HepG2 (cell line): ENCODE results near the gene TXN2. TPM values are rescaled to one million over a fixed set of nuclear protein-coding genes. Genes with fewer than 3 reads are reported as not detected.

Experiments used
- CC2D1A ChIP-seq: sonication (generic); formaldehyde crosslinking; IDR thresholded peaks from 2 replicates; pipeline ENCODE4 v1.8.1; 2023; ENCODE audit warnings: mild to moderate bottlenecking, missing genetic modification reagents
- CHD4 ChIP-seq: fragments of 200-600 bp; sonication (generic); IDR thresholded peaks from 2 replicates; pipeline ENCODE4 v1.7.0; 2017; ENCODE audit warnings: mild to moderate bottlenecking, low read length, borderline replicate concordance
- HDAC6 ChIP-seq: fragments of 200-600 bp; sonication (generic); IDR thresholded peaks from 2 replicates; pipeline ENCODE4 v1.7.0; 2017; ENCODE audit warnings: mild to moderate bottlenecking, antibody characterized with exemption, low read length, low read depth
- HNRNPL ChIP-seq: fragments of 200-400 bp; formaldehyde crosslinking; IDR thresholded peaks from 2 replicates; pipeline ENCODE4 v1.6.1; 2017; ENCODE audit warnings: mild to moderate bottlenecking, low read depth, low read length
- MAFK ChIP-seq, 2 experiments: IDR thresholded peaks in 1 of 2; conservative IDR thresholded peaks in 1 of 2; 2 replicates each; pipeline ENCODE4 v1.6.1; 2011; ENCODE audit warnings: improper control_type of control experiment in 2 of 2, low read length in 2 of 2
- MYC ChIP-seq: sonication (generic); formaldehyde crosslinking; IDR thresholded peaks from 2 replicates; pipeline ENCODE4 v1.9.0; 2021; ENCODE audit warnings: missing genetic modification reagents, borderline replicate concordance
- PAWR ChIP-seq: sonication (generic); formaldehyde crosslinking; IDR thresholded peaks from 2 replicates; pipeline ENCODE4 v1.4.0; 2020; ENCODE audit warnings: missing genetic modification reagents, mild to moderate bottlenecking, borderline replicate concordance
- RCOR2 ChIP-seq: IDR thresholded peaks from 2 replicates; pipeline ENCODE4 v1.6.1; 2016; ENCODE audit warnings: missing biosample characterization, missing genetic modification reagents
- SUZ12 ChIP-seq: fragments of 150-350 bp; IDR thresholded peaks from 2 replicates; pipeline ENCODE4 v1.6.1; 2014; ENCODE audit warnings: low read depth, low read length
- ZBTB38 ChIP-seq: sonication (generic); formaldehyde crosslinking; IDR thresholded peaks from 2 replicates; pipeline ENCODE4 v1.5.1; 2020; ENCODE audit warnings: mild to moderate bottlenecking, missing genetic modification reagents
- ZMYM2 ChIP-seq: sonication (generic); formaldehyde crosslinking; IDR thresholded peaks from 2 replicates; pipeline ENCODE4 v1.8.0; 2022; ENCODE audit warnings: mild to moderate bottlenecking, missing genetic modification reagents
- ZNF17 ChIP-seq: sonication (generic); formaldehyde crosslinking; IDR thresholded peaks from 2 replicates; pipeline ENCODE4 v1.5.0; 2020; ENCODE audit warnings: mild to moderate bottlenecking, missing genetic modification reagents
- ZNF224 ChIP-seq: sonication (generic); formaldehyde crosslinking; IDR thresholded peaks from 2 replicates; pipeline ENCODE4 v1.5.0; 2020; ENCODE audit warnings: mild to moderate bottlenecking, missing genetic modification reagents
- ZNF326 ChIP-seq: sonication (generic); formaldehyde crosslinking; IDR thresholded peaks from 2 replicates; pipeline ENCODE4 v1.4.0; 2020; ENCODE audit warnings: missing genetic modification reagents, borderline replicate concordance
- ZNF337 ChIP-seq: sonication (generic); formaldehyde crosslinking; IDR thresholded peaks from 2 replicates; pipeline ENCODE4 v1.5.1; 2020; ENCODE audit warnings: missing genetic modification reagents, low read depth, mild to moderate bottlenecking, borderline replicate concordance
- ZNF563 ChIP-seq: sonication (generic); formaldehyde crosslinking; IDR thresholded peaks from 2 replicates; pipeline ENCODE4 v1.8.0; 2022; ENCODE audit warnings: mild to moderate bottlenecking, moderate library complexity, missing genetic modification reagents
- ZNF792 ChIP-seq: IDR thresholded peaks from 2 replicates; pipeline ENCODE4 v1.6.1; 2016
- polyA plus RNA-seq, 8 experiments: library from polyadenylated mRNA; depleted of rRNA in 3 of 8; stranded (reverse) in 7 of 8; unstranded in 1 of 8; fragments of >200 nt; fragmentation: Illumina TruSeq in 4 of 8; extraction: Trizol in 4 of 8; gene quantifications; 2 replicates each; pipeline versions ENCODE4 v1.2.1 to v1.2.3, GENCODE V29; 2011 to 2016; ENCODE audit warnings: low read depth in 4 of 8, missing spikeins in 1 of 8, mixed read lengths in 1 of 8; ENCODE audit not compliant: insufficient read depth in 1 of 8
- total RNA-seq, 5 experiments: library from RNA; depleted of rRNA; stranded (reverse); fragments of >200 nt; fragmentation: Illumina TruSeq; extraction: Trizol; gene quantifications; 2 replicates each; pipeline ENCODE4 v1.2.3, GENCODE V29; 2016; ENCODE audit warnings: low read depth in 1 of 5
- TF ChIP-seq, protein P1 (sequence below): sonication (generic); formaldehyde crosslinking; IDR thresholded peaks from 2 replicates; pipeline ENCODE4 v1.4.0; 2020; ENCODE audit warnings: low read depth, mild to moderate bottlenecking, missing genetic modification reagents
- TF ChIP-seq, protein P2 (sequence below): IDR thresholded peaks from 2 replicates; pipeline ENCODE4 v1.6.1; 2016; ENCODE audit warnings: control low read depth
- TF ChIP-seq, protein P3 (sequence below): sonication (generic); formaldehyde crosslinking; IDR thresholded peaks from 2 replicates; pipeline ENCODE4 v1.4.0; 2020; ENCODE audit warnings: low read depth, missing genetic modification reagents
- TF ChIP-seq, protein P4 (sequence below): sonication (generic); formaldehyde crosslinking; IDR thresholded peaks from 2 replicates; pipeline ENCODE4 v1.8.0; 2022; ENCODE audit warnings: missing genetic modification reagents, low read depth, mild to moderate bottlenecking, borderline replicate concordance

Gene TXN2
- total and polyA plus RNA-seq, 2 of the 13 experiments (the other 11 are each of a cell fraction or from before 2014, with no cell fraction given): 41.4 to 109 TPM

DNA sequence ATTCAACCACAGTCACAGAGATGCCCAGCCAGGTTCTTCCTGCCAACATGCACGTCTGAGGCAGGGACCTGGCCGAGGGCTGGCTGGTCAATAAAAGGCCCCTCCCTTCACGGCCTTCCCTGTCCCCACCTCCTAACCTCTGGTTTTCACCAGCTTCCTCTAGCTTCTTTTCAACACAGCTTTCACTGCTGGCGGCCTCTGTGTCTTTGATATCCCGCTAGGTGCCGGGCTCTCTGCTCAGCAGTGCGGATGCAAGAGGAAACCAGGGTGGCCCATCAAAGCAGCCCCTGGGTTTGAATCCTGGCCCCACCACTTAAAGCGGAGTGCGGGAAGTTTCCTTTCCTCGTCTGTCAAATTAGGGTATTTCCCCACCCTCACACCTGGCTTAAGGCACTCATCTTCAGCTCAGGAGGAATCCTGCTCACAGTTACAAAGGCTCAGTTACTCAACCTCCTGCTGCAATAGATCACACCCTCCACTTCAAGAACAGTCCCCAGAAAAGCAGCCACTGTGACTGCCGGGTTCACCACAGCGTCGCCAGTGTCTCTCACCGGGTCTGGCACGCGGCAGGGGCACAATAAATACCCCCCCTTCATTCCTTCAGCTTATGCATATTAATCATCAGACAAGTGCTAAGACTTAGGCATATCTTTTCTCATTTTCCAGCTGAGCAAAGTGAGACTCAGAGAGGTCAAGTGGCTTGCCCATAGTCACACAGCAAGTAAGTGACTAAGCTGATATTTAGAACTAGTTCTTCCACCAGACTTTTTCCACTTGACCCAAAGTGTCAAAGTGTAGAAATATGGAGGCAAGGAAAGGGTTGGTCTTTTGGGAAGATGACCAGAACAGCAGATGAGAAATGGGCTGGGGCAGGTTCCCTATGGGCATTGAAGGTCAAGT, 45.7 kb downstream of the TXN2 start (continued):
- peak; percentile 84 for TF ChIP-seq HNRNPL
- TF ChIP-seq, protein P1, sequence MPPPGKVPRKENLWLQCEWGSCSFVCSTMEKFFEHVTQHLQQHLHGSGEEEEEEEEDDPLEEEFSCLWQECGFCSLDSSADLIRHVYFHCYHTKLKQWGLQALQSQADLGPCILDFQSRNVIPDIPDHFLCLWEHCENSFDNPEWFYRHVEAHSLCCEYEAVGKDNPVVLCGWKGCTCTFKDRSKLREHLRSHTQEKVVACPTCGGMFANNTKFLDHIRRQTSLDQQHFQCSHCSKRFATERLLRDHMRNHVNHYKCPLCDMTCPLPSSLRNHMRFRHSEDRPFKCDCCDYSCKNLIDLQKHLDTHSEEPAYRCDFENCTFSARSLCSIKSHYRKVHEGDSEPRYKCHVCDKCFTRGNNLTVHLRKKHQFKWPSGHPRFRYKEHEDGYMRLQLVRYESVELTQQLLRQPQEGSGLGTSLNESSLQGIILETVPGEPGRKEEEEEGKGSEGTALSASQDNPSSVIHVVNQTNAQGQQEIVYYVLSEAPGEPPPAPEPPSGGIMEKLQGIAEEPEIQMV (CRISPR knock-in tag): 0 out of 2 replicates have a peak, but pooled peaks have one; percentile 38
- TF ChIP-seq CHD4: no peak; the same call in 1 of the 2 replicates
- TF ChIP-seq MAFK (conservative IDR thresholded peaks at IDR 0.05 in 1 of 2, IDR thresholded peaks at IDR 0.05 in 1 of 2; ENCODE audit: low read length in 2 of 2): no peak
- no peak for TF ChIP-seq SUZ12
- TF ChIP-seq, protein P2, sequence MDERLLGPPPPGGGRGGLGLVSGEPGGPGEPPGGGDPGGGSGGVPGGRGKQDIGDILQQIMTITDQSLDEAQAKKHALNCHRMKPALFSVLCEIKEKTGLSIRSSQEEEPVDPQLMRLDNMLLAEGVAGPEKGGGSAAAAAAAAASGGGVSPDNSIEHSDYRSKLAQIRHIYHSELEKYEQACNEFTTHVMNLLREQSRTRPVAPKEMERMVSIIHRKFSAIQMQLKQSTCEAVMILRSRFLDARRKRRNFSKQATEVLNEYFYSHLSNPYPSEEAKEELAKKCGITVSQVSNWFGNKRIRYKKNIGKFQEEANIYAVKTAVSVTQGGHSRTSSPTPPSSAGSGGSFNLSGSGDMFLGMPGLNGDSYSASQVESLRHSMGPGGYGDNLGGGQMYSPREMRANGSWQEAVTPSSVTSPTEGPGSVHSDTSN (CRISPR knock-in tag): no peak
- TF ChIP-seq ZNF337: no peak
- 0 out of 2 replicates have a peak, but pooled peaks have one; percentile 20 for TF ChIP-seq MYC
- TF ChIP-seq CC2D1A (CRISPR knock-in tag): no peak
- TF ChIP-seq, protein P3, sequence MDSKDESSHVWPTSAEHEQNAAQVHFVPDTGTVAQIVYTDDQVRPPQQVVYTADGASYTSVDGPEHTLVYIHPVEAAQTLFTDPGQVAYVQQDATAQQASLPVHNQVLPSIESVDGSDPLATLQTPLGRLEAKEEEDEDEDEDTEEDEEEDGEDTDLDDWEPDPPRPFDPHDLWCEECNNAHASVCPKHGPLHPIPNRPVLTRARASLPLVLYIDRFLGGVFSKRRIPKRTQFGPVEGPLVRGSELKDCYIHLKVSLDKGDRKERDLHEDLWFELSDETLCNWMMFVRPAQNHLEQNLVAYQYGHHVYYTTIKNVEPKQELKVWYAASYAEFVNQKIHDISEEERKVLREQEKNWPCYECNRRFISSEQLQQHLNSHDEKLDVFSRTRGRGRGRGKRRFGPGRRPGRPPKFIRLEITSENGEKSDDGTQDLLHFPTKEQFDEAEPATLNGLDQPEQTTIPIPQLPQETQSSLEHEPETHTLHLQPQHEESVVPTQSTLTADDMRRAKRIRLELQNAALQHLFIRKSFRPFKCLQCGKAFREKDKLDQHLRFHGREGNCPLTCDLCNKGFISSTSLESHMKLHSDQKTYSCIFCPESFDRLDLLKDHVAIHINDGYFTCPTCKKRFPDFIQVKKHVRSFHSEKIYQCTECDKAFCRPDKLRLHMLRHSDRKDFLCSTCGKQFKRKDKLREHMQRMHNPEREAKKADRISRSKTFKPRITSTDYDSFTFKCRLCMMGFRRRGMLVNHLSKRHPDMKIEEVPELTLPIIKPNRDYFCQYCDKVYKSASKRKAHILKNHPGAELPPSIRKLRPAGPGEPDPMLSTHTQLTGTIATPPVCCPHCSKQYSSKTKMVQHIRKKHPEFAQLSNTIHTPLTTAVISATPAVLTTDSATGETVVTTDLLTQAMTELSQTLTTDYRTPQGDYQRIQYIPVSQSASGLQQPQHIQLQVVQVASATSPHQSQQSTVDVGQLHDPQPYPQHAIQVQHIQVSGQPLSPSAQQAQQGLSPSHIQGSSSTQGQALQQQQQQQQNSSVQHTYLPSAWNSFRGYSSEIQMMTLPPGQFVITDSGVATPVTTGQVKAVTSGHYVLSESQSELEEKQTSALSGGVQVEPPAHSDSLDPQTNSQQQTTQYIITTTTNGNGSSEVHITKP (CRISPR knock-in tag): 0 out of 2 replicates have a peak, but pooled peaks have one; percentile 18
- no peak for TF ChIP-seq ZNF224 (CRISPR knock-in tag)
- no peak for TF ChIP-seq ZNF326 (CRISPR knock-in tag)
- TF ChIP-seq ZNF563 (CRISPR knock-in tag): no peak
- TF ChIP-seq, protein P4, sequence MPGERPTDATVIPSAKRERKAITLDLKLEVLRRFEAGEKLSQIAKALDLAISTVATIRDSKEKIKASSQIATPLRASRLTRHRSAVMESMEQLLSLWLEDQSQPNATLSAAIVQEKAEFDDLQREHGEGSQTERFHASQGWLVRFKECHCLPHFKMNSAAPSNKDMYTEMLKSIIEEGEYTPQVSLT (CRISPR knock-in tag): no peak
- TF ChIP-seq ZNF792 (CRISPR knock-in tag): no peak
- no peak for TF ChIP-seq HDAC6
- TF ChIP-seq RCOR2 (CRISPR knock-in tag): peak; percentile 74
- TF ChIP-seq ZNF17: no peak
- no peak for TF ChIP-seq PAWR (CRISPR knock-in tag)
- 0 out of 2 replicates have a peak, but pooled peaks have one; percentile 22 for TF ChIP-seq ZBTB38 (CRISPR knock-in tag)
- no peak for TF ChIP-seq ZMYM2 (CRISPR knock-in tag)
